ENCODE results near the gene CLDN12. TPM values are rescaled to one million over a fixed set of nuclear protein-coding genes. Genes with fewer than 3 reads are reported as not detected.

CLDN12 gene
- total and polyA plus RNA-seq, 2 of the 13 experiments (the other 11 are each of a cell fraction or from before 2014, with no cell fraction given), result 44.1 to 114 TPM

GRCh38 chr7:90403174-90404113, at the start of gene CLDN12 (continued):
- TF ChIP-seq FOXC1 (CRISPR knock-in tag; IDR thresholded peaks at IDR 0.05; ENCODE audit: borderline replicate concordance) (0 out of 2 replicates have a peak, but pooled peaks have one; percentile 29), MAF1 (CRISPR knock-in tag; IDR thresholded peaks at IDR 0.05; ENCODE audit: borderline replicate concordance) (no peak), GZF1 (CRISPR knock-in tag; IDR thresholded peaks at IDR 0.05) (no peak), RARG (CRISPR knock-in tag; IDR thresholded peaks at IDR 0.05; ENCODE audit: low read depth) (peak; percentile 92), TCF7 (IDR thresholded peaks at IDR 0.05; ENCODE audit: low read depth) (no peak), TAF1 (CRISPR knock-in tag; IDR thresholded peaks at IDR 0.05) (peak; percentile 69; the same call in 1 of the 2 replicates), SSRP1 (CRISPR knock-in tag; IDR thresholded peaks at IDR 0.05) (no peak), ZNF232 (CRISPR knock-in tag; IDR thresholded peaks at IDR 0.05; ENCODE audit: borderline replicate concordance) (no peak), SNRNP70 (IDR thresholded peaks at IDR 0.05; ENCODE audit: low read depth, low read length) (no peak), ZSCAN22 (CRISPR knock-in tag; IDR thresholded peaks at IDR 0.05) (no peak), ZNF549 (CRISPR knock-in tag; IDR thresholded peaks at IDR 0.05) (no peak), PRPF4 (IDR thresholded peaks at IDR 0.05; ENCODE audit: low read depth, low read length, poor library complexity, severe bottlenecking) (no peak), ZNF703 (CRISPR knock-in tag; IDR thresholded peaks at IDR 0.05; ENCODE audit: borderline replicate concordance) (no peak), GATAD2A (CRISPR knock-in tag; IDR thresholded peaks at IDR 0.05) (peak; percentile 59), ZNF121 (CRISPR knock-in tag; IDR thresholded peaks at IDR 0.05) (peak; percentile 18; the same call in 1 of the 2 replicates), ZKSCAN5 (CRISPR knock-in tag; IDR thresholded peaks at IDR 0.05) (no peak)
- TF ChIP-seq, protein P1, sequence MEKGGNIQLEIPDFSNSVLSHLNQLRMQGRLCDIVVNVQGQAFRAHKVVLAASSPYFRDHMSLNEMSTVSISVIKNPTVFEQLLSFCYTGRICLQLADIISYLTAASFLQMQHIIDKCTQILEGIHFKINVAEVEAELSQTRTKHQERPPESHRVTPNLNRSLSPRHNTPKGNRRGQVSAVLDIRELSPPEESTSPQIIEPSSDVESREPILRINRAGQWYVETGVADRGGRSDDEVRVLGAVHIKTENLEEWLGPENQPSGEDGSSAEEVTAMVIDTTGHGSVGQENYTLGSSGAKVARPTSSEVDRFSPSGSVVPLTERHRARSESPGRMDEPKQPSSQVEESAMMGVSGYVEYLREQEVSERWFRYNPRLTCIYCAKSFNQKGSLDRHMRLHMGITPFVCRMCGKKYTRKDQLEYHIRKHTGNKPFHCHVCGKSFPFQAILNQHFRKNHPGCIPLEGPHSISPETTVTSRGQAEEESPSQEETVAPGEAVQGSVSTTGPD (CRISPR knock-in tag; IDR thresholded peaks at IDR 0.05), result no peak
- TF ChIP-seq, protein P2, sequence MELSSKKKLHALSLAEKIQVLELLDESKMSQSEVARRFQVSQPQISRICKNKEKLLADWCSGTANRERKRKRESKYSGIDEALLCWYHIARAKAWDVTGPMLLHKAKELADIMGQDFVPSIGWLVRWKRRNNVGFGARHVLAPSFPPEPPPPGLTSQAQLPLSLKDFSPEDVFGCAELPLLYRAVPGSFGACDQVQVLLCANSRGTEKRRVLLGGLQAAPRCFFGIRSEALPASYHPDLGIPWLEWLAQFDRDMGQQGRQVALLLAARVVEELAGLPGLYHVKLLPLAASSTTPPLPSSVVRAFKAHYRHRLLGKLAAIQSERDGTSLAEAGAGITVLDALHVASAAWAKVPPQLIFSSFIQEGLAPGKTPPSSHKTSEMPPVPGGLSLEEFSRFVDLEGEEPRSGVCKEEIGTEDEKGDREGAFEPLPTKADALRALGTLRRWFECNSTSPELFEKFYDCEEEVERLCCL (CRISPR knock-in tag; IDR thresholded peaks at IDR 0.05; ENCODE audit: borderline replicate concordance), result no peak
- TF ChIP-seq, protein P3, sequence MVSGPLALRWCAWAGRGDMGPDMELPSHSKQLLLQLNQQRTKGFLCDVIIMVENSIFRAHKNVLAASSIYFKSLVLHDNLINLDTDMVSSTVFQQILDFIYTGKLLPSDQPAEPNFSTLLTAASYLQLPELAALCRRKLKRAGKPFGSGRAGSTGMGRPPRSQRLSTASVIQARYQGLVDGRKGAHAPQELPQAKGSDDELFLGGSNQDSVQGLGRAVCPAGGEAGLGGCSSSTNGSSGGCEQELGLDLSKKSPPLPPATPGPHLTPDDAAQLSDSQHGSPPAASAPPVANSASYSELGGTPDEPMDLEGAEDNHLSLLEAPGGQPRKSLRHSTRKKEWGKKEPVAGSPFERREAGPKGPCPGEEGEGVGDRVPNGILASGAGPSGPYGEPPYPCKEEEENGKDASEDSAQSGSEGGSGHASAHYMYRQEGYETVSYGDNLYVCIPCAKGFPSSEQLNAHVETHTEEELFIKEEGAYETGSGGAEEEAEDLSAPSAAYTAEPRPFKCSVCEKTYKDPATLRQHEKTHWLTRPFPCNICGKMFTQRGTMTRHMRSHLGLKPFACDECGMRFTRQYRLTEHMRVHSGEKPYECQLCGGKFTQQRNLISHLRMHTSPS (CRISPR knock-in tag; IDR thresholded peaks at IDR 0.05; ENCODE audit: low read depth), result no peak
- TF ChIP-seq, protein P4, sequence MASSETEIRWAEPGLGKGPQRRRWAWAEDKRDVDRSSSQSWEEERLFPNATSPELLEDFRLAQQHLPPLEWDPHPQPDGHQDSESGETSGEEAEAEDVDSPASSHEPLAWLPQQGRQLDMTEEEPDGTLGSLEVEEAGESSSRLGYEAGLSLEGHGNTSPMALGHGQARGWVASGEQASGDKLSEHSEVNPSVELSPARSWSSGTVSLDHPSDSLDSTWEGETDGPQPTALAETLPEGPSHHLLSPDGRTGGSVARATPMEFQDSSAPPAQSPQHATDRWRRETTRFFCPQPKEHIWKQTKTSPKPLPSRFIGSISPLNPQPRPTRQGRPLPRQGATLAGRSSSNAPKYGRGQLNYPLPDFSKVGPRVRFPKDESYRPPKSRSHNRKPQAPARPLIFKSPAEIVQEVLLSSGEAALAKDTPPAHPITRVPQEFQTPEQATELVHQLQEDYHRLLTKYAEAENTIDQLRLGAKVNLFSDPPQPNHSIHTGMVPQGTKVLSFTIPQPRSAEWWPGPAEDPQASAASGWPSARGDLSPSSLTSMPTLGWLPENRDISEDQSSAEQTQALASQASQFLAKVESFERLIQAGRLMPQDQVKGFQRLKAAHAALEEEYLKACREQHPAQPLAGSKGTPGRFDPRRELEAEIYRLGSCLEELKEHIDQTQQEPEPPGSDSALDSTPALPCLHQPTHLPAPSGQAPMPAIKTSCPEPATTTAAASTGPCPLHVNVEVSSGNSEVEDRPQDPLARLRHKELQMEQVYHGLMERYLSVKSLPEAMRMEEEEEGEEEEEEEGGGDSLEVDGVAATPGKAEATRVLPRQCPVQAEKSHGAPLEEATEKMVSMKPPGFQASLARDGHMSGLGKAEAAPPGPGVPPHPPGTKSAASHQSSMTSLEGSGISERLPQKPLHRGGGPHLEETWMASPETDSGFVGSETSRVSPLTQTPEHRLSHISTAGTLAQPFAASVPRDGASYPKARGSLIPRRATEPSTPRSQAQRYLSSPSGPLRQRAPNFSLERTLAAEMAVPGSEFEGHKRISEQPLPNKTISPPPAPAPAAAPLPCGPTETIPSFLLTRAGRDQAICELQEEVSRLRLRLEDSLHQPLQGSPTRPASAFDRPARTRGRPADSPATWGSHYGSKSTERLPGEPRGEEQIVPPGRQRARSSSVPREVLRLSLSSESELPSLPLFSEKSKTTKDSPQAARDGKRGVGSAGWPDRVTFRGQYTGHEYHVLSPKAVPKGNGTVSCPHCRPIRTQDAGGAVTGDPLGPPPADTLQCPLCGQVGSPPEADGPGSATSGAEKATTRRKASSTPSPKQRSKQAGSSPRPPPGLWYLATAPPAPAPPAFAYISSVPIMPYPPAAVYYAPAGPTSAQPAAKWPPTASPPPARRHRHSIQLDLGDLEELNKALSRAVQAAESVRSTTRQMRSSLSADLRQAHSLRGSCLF (CRISPR knock-in tag; IDR thresholded peaks at IDR 0.05; ENCODE audit: borderline replicate concordance), result no peak

Measured in HepG2 (cell line).